NCI-H2029 treated with DMSO at 0.1 percent for 48 hours (cell line): Measurements from ENCODE around the gene COL5A2.

ENCODE experiments used
- DNase-seq: peaks from one replicate; lab custom pipeline; 2025; lab: John Stamatoyannopoulos, UW

COL5A2 gene

DNA sequence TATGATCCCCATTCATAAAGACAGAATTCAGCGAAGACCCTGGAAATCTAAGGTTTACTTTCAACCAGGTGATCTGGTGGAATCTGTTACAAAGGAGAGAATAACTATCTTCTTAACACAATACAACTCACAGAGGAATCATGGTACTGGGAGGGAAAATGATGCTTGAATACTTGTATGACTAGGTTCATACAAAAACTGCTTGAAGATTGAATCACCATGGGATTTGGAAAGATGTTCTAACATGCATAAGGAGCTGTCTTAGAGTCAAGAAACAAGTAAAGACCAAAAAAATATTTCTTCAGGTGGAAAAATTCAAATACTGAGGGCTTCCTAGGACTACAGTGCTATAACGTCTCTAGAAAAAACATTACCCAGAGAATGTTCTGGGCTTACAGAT is 32.2 kb downstream of the COL5A2 start:
- DNase-seq = no peak

DNA sequence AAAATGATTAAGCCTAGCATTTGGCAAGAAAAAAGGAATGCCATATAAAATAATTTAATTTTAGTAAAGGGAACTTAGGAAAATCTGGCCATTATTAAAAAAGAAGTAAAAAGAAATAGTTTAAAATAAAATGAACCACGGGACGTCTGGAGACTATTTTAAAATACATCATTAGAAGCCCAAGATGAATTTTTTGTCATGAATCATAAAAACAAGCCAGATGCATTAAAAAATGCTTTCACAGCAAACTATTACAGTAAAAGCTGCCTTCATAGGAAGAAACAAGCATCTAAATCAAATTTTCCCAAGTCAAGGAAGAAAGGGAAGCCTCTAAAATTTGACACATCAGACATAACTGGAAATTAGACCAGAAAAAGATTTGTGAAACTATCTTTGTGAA is 33.0 kb downstream of the COL5A2 start:
- DNase-seq = no peak

DNA sequence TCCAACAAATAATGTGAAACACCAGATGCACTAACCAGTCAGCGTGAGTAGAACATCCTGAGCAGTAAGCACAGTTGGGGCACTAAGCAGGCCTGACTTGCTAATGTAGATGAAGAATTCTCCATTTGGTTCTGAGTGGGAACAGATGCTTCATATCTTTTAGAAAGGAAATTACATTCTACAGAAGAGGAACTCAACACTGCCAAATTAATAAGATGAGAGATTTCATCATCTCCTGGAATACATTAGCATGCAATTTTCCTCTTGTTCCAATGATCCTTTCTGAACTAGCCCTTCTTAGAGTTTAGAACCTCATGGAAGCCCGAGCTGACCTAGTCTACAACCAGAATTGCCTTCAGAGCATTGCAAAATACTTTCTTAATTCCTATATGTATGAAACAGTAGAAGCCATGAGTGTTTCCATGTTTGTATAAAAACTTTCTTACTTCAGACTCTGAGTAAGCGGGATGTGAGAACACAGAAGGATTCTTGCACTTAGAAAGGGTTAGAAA is 34.8 kb downstream of the COL5A2 start:
- no peak for DNase-seq

DNA sequence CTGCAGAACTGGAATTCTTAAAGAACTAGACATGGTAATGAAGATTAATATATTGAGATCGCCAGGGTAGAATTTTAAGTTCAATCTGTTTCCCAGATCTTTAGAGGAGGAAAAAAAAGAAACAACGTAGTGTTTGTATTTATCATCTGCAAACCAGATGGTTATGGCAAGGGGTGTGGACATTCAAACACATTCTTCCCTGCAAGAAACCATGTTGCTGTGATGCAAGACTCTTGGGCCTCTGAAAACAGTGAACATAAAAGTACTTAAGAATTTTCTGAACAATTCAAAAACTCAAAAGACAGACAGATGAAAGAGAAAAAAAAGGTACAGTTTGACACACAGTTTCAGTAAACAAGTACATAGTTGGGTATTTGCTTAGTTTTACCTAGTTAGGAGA is 35.6 kb downstream of the COL5A2 start:
- DNase-seq = no peak

DNA sequence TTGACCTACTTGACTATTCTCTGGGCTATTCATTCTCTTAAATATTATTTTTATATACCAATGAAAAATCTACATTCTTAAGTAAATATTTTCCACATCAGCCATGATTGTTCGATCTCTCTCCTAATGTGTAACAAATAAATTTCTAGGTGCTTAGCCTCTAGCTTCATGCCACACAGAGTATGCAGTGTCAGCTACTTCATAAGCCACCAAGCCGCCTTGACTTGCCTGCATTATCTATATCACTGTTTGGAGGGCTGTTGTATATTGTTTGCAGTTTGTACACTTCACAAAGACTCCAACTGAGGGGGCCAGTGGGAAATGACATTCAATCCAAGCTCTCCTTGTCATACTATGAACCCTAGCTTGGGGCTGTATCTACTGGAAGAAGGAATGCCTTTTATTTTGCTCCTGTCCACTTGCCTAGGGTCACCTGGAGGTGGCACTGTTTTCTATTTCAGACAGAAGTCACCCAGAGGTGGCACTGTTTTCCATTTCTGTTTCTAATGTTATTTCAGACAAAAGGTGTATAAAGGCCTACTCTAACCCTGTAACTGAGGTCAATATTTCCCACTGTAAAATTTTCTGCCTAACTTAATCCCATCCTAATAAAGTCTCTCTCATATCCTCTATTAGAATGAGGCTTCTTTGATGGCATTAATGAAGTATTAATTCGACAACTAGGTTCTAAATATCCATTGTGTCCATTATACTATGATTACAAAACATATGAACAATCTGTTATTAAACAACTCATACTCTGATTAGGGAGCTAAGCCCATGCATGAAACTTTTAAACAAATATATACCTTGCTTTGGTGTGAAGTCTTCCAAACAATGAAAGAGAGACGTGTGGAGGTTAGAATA is 36.4 kb downstream of the COL5A2 start:
- DNase-seq = no peak

DNA sequence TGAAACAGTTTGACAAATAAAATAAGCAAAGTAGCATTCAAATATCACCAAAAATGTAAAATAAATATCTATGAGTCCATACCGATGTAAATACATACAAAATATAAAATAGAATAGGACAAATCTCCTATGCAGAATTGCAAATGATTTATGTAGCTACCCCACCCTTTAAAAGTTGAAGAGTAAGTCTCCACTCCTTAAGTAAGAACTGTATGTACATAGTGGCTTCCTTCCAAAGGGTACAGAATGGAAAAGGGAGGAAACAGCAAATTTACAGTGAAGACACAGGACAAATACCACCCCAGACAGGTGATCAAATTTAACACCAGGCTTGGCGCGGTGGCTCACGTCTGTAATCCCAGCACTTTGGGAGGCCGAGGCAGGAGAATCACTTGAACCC is 40.8 kb downstream of the COL5A2 start:
- DNase-seq = no peak

DNA sequence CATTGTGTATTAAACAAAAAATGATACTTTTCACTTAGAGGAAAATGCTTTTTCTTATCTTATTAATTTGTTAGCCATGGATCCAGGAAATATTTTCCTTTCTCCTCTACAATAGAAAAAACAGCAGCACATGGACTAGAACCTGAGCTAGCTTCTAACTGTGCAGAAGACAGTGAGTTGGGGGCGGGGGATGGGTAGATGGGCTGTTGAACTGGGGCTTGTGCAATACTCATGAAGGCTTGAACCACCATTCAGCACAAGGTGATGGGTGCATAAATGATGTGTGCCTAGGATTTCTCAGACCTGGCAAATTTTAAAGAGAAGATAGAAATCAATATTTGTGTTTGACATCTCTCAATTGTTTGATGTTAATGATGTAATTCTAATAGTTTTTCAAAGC is 42.0 kb downstream of the COL5A2 start:
- DNase-seq = no peak

DNA sequence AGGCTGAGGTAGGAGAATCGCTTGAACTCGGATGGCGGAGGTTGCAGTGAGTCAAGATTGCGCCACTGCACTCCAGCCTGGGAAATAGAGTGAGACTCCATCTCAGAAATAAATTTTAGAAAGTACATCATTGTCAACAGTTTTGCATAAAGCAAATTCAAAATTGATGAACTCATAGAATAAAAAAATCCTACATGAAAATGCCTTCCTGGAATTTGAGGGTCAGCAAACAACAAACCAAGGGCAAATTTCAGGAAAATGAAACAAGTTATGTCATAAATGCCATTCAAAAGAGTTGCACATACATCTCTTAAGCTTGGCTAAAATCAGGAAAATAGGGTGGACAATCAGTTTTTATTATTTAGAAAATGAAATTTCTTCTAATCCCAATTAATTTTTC is 45.1 kb downstream of the COL5A2 start:
- no peak for DNase-seq

DNA sequence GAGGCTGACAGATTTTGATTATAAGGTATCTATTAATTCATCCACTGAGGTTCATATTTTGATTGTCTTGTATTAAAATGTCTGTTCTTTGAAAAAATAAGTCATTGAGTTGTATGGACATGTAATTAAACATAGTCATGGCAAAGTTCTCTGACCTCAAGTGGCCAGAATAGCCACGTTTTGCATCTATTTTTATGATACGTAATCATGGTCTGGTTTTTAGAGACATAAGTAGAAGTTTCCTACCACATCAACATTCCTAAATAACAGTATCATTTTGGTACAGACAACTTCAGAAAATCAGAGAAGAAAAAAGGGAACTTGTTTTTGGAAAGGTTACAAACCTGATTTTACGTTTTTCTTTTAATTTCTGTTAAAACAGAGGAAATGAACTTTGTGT is 47.6 kb downstream of the COL5A2 start:
- DNase-seq = no peak

DNA sequence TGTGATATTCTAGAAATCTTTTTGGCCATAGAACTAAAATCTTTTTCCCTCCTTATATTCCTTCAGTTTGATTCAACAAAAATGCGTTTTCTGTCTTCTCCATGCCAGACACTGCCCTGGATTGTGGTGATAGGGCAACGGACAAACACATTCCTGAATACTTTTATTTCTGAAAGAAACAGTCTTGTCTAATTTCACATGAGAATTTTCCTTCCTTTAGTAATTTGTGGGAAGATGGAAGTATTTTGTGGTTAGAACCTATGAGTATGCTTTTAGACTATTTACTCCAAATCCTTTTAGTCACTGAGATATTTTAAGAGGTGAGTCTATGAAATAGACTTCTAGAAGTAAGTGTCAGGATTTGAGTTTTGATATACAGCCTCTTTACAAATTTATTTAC is 49.6 kb downstream of the COL5A2 start:
- DNase-seq = no peak

DNA sequence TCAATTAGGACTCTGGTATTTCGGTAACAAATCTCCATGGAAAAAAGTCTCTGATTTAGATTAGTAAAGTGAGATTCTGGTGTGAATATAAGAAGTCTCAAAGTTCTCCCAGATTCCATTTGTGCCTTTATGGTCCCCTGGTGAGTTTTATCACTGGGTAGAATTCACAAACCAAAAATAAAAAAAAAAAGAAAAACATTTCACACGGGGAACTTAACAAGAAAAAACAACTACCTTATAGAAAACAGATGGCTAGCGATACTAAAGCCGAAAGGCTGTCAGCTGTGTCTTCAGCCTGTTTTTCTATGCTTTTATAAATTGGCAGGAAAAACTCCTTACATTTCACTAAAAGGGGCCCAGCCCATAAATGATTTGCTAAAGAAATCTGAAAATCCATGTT is 50.6 kb downstream of the COL5A2 start:
- no peak for DNase-seq

DNA sequence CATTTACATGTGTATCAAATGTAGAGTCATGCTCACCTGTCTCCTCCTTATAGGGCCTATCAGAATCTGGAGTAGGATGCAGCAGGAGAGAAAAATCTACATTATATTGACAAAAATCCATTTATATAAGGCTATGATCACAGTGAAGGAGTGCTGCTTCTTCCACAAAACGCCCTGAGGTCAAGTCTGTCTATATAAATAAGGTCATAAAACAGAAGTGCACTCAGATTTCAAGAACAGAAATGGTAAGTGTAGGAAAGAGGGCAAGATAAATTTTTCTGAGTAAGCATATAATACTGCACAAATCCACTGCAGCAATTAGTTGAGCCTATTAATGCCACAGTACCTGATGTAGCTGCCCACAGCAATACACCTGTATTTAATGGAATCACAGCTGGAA is 51.8 kb downstream of the COL5A2 start:
- no peak for DNase-seq

DNA sequence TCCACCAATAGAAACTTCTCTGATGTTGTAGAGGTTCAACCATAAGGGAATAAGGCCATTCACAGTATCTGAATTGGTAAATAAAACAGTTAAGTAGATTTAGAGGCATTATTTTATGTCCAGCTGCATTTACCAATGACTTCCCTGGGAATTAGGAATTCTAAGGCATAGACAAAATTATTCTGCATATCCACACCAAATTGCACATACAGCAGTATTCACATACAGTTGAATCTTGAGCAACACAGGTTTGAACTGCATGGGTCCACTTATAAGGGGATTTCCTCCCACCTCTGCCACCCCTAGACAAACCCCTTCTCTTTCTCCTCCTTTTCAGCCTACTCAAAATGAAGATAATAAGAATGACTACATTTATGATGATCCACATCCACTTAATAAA is 54.4 kb downstream of the COL5A2 start:
- DNase-seq = no peak

DNA sequence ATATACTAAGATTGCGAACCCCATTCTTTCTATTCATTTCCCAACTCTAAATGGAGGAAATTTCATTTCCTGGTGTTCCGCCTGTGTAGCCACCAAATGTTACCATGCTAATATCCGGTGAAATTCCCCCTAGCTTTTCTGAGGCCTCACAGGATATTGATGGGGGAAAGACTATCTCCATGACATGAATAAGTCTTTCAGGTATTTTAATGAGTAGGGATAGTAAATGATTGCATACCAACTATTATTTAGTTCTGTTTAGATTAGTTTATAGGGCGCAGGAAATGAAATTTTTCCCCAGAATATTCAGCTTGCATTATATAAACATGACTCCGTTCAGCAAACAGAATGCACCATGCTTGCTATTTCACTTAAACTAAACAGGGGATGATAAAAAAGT is 55.4 kb downstream of the COL5A2 start:
- DNase-seq = no peak

DNA sequence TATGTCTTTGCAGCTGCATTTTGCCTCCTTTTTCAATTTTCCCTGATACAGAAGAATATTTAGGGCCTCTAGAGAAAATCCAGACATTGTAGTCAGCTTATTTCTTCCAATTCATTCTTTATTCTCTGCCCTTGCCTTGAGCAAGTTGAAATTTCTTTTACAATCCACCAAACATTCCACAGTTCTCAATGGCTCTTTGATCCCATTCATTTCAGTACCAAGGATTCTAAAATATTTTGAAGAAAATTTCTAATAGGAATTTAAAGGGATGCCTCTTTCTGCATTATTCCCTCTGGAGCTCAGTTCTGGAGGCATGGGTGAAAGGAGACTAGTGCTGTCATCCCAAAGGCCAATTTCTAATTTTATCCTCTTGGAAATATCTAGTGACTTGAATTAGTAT is 61.2 kb downstream of the COL5A2 start:
- no peak for DNase-seq

DNA sequence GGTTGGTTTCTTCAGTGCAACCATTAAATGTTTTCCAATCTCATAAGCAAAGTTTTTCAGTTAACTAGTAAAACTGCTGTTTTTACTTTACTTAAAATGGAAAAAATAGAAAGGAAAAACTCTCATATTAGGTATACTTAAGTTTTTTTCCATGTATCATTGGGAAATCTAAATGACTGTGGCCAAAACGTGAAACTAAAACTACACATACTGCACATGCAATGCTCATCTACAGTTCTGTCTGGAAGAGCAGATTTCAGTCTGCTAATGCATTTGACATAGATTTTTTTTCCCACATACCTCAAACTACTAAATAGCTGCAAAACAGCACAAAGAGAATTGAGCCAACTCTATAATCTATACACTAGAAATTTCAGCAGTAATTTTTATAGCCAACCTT is 62.6 kb downstream of the COL5A2 start:
- DNase-seq = no peak

DNA sequence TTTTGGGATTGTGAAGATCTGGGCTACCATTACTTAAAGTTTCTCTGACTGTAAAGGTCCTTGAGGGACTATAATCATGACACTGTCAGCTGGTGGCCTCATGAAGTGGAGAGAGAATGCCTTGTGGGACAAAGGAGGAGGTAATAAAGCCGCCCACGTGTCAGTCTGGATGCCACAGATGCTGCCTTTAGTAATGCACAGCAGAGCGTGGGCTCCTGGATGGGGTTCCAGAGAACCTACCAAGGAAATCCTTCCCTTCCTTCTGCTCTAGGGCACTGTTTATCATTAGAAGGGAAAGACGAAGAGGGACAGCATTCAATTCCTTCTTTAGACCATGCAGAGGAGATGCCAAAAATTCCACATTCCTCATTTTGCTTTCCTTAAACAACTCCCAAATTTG is 63.5 kb downstream of the COL5A2 start:
- DNase-seq = no peak

DNA sequence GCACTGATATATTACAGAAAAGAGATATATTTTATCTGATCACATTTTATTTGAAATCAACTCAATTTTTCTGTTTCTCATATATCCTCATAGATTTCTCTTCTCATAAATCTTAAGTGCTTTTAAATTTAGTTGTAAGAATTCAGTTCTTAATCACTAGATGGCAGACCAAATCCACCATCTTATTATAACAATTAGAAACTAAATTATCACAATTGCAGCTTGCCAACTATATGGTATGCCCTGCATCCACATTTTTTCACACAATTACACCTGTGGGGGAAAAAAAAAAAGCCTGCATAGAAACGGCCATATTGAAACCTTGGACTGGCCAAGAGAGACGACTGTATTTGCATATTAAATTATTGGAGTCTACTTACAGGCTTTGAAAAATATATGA is 64.4 kb downstream of the COL5A2 start:
- DNase-seq = no peak

DNA sequence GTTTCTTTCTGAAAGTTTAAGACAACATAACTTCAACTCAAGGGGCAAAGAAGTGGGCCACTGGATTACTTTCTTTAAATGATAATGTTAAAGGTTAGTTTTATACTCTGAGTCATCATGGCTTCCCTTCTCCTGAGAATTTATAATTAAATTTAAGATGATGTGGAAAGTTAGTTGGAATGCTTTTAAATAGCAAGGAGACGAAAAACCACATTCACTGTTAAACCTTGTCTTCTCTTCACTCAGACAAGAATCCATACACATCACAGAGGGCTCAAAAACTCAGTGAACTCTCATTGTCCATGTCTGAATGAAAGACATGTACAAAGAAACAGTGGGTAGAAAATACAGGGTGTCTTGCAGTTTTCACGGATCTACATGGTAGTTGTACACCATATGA is 65.6 kb downstream of the COL5A2 start:
- DNase-seq = no peak

DNA sequence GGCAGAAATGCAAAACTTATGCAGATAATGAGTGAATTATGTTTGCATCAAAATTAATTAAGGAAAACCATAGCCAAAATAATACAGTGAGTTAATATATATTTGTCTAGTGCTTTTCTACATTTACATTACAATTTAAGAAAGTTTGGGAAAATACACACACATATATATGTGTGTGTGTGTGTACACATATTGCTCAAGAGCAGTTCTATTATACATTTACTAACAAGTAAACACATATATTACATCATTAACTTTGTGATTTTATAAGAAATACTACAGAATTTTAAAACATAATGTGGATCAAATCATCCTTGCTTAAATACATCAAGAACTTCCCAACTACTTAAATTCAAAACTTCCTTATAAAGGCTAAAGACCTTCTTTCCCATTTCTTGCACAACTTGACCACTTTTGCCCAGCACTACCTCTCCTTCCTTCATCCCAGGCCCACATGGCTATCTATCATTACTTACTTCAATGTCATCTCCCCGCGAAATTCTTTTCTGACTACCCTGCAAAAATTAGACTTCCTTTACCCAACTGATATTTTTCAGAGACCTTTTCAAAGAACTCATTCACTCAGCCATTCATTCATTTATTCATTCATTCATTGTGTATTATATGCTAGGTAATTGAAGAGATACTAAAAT is 68.4 kb downstream of the COL5A2 start:
- DNase-seq = no peak

DNA sequence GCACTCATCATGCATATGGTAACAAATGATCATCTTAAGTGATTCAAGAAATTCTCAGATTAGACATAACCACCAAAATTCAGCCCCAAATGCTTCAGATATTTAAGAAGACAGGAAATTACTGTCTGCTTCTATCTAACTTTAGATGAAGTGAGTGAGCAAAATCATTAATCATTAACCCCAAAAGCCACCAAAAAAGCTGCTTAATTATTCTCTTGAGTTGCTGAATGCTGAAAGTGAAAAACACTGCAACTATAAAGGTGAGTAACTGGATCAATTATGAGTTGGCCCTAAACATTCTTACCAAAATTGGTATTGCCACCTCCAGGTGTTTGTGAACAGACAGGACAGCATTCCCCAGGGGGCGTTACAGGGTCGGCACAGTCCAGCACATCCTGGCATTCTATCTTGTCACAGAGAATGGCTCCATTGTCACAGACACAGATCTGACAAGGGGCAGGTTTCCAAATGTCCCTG is 69.6 kb downstream of the COL5A2 start:
- DNase-seq = no peak

DNA sequence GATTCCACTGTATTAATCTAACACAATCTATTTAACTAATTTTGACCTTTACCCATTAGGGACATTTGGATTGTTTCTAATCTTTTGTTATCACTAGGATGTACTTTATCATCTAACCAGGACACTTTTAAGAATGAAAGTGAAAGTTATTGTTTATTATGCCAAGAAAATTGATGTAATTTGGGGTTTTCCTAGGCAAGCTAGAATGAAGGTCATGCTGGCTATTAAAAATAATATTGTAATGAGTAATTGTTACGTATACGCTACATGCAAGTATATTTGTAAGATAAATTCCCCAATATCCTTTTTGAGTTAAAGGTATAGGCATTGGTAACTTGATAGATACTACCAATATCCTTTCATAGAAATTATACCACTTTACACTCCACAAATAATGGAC is 74.6 kb downstream of the COL5A2 start:
- DNase-seq = no peak

DNA sequence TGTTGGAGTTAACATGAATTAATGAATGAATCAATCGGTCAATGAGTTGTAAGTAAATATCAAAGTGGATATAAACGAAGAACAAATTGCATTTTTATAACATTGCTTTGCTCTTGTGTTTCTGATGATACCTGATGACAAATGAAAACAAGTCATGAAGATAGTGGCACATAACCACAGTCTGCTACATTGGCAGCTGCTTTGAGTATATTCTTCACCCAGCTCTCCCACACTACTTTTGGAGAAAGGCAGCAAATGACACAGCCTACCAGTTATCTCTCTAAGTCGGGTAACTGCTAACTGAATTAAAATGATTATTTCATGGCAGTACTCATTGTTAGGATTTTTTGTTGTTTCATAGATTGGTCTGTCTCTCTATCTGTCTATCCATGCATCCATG is 76.8 kb downstream of the COL5A2 start:
- no peak for DNase-seq

DNA sequence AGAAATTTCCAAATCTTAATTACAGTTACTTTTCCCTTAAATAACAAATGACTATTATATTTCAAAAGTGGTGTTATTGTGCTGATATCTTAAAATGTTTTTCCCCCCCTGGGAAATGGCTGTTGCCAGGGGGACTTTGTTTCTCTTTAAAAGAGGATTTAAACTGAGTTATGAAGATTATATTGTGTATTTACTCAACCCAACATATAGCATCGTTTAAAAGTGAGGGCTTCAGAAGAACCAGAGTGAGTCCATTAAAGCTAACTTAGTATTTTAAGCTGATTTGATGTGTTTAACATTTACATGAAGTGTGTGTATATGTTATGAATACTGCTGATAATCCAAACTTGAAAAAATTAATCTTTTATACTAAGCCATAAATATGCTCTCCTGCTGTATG is 81.6 kb downstream of the COL5A2 start:
- DNase-seq = no peak
